HepG2 (cell line): Measurements from ENCODE around the gene PGAP3. TPM values are rescaled to one million over a fixed set of nuclear protein-coding genes. Genes with fewer than 3 reads are reported as not detected.
A peak's percentile ranks its signal among the peaks of the same experiment; 100 is the strongest.

Source experiments
- FOXC1 ChIP-seq: sonication (generic); formaldehyde crosslinking; IDR thresholded peaks from 2 replicates; pipeline ENCODE4 v1.8.0; 2022; ENCODE audit warnings: mild to moderate bottlenecking, missing genetic modification reagents, borderline replicate concordance
- KDM5B ChIP-seq: sonication (generic); formaldehyde crosslinking; IDR thresholded peaks from 2 replicates; pipeline ENCODE4 v1.4.0; 2020; ENCODE audit warnings: missing genetic modification reagents, mild to moderate bottlenecking, borderline replicate concordance
- PRDM15 ChIP-seq: sonication (generic); formaldehyde crosslinking; IDR thresholded peaks from 2 replicates; pipeline ENCODE4 v1.4.0; 2020; ENCODE audit warnings: missing genetic modification reagents
- RAD21 ChIP-seq: fragments of 450-650 bp; formaldehyde crosslinking; IDR thresholded peaks from 2 replicates; pipeline ENCODE4 v1.5.0; 2020; ENCODE audit warnings: mild to moderate bottlenecking
- RXRB ChIP-seq: IDR thresholded peaks from 2 replicates; pipeline ENCODE4 v1.6.1; 2016; ENCODE audit warnings: borderline replicate concordance, missing genetic modification reagents, missing compliant biosample characterization
- ZKSCAN1 ChIP-seq: fragments of 150-350 bp; IDR thresholded peaks from 2 replicates; pipeline ENCODE4 v1.6.1; 2014; ENCODE audit warnings: low read length
- ZMYM3 ChIP-seq: sonication (generic); formaldehyde crosslinking; IDR thresholded peaks from 2 replicates; pipeline ENCODE4 v1.5.1; 2020; ENCODE audit warnings: mild to moderate bottlenecking, missing genetic modification reagents
- ZNF124 ChIP-seq: sonication (generic); formaldehyde crosslinking; IDR thresholded peaks from 2 replicates; pipeline ENCODE4 v1.4.0; 2020; ENCODE audit warnings: missing genetic modification reagents
- ZNF205 ChIP-seq: IDR thresholded peaks from 2 replicates; pipeline ENCODE4 v1.6.1; 2018; ENCODE audit warnings: missing biosample characterization, missing genetic modification reagents
- ZNF335 ChIP-seq: sonication (generic); formaldehyde crosslinking; IDR thresholded peaks from 2 replicates; pipeline ENCODE4 v1.4.0; 2020; ENCODE audit warnings: missing genetic modification reagents
- ZNF343 ChIP-seq: sonication (generic); formaldehyde crosslinking; IDR thresholded peaks from 2 replicates; pipeline ENCODE4 v1.4.0; 2020; ENCODE audit warnings: mild to moderate bottlenecking, missing genetic modification reagents
- ZNF576 ChIP-seq: sonication (generic); formaldehyde crosslinking; IDR thresholded peaks from 2 replicates; pipeline ENCODE4 v1.4.0; 2020; ENCODE audit warnings: mild to moderate bottlenecking, missing genetic modification reagents
- ZNF777 ChIP-seq: sonication (generic); formaldehyde crosslinking; IDR thresholded peaks from 2 replicates; pipeline ENCODE4 v1.4.0; 2020; ENCODE audit warnings: missing genetic modification reagents
- ZSCAN25 ChIP-seq: sonication (generic); formaldehyde crosslinking; IDR thresholded peaks from 2 replicates; pipeline ENCODE4 v1.8.0; 2022; ENCODE audit warnings: mild to moderate bottlenecking, missing genetic modification reagents
- polyA plus RNA-seq, 8 experiments: library from polyadenylated mRNA; depleted of rRNA in 3 of 8; stranded (reverse) in 7 of 8; unstranded in 1 of 8; fragments of >200 nt; fragmentation: Illumina TruSeq in 4 of 8; extraction: Trizol in 4 of 8; gene quantifications; 2 replicates each; pipeline versions ENCODE4 v1.2.1 to v1.2.3, GENCODE V29; 2011 to 2016; ENCODE audit warnings: low read depth in 4 of 8, missing spikeins in 1 of 8, mixed read lengths in 1 of 8; ENCODE audit not compliant: insufficient read depth in 1 of 8
- total RNA-seq, 5 experiments: library from RNA; depleted of rRNA; stranded (reverse); fragments of >200 nt; fragmentation: Illumina TruSeq; extraction: Trizol; gene quantifications; 2 replicates each; pipeline ENCODE4 v1.2.3, GENCODE V29; 2016; ENCODE audit warnings: low read depth in 1 of 5
- TF ChIP-seq, protein P1 (sequence below): sonication (generic); formaldehyde crosslinking; IDR thresholded peaks from 2 replicates; pipeline ENCODE4 v1.5.1; 2020; ENCODE audit warnings: missing genetic modification reagents, mild to moderate bottlenecking, borderline replicate concordance
- TF ChIP-seq, protein P2 (sequence below): sonication (generic); formaldehyde crosslinking; IDR thresholded peaks from 2 replicates; pipeline ENCODE4 v1.4.0; 2020; ENCODE audit warnings: missing genetic modification reagents, borderline replicate concordance

PGAP3 gene
- total and polyA plus RNA-seq, 2 of the 13 experiments (the other 11 are each of a cell fraction or from before 2014, with no cell fraction given) = 11.9 to 14.6 TPM

GRCh38 chr17:39621523-39622379 is 66.1 kb downstream of the PGAP3 start (continued):
- TF ChIP-seq PRDM15 (no peak), RXRB (peak; percentile 77), ZKSCAN1 (no peak), ZNF576 (CRISPR knock-in tag) (no peak), FOXC1 (CRISPR knock-in tag) (peak; percentile 67; the same call in 1 of the 2 replicates), ZSCAN25 (CRISPR knock-in tag) (0 out of 2 replicates have a peak, but pooled peaks have one; percentile 25), ZNF335 (CRISPR knock-in tag) (peak; percentile 59; the same call in 1 of the 2 replicates), ZNF343 (CRISPR knock-in tag) (no peak), ZNF205 (peak; percentile 77), RAD21 (CRISPR knock-in tag) (peak; percentile 99), ZMYM3 (CRISPR knock-in tag) (no peak), ZNF124 (CRISPR knock-in tag) (peak; percentile 95), ZNF777 (CRISPR knock-in tag) (peak; percentile 57; the same call in 1 of the 2 replicates), KDM5B (no peak; the same call in 1 of the 2 replicates)
- TF ChIP-seq, protein P1, sequence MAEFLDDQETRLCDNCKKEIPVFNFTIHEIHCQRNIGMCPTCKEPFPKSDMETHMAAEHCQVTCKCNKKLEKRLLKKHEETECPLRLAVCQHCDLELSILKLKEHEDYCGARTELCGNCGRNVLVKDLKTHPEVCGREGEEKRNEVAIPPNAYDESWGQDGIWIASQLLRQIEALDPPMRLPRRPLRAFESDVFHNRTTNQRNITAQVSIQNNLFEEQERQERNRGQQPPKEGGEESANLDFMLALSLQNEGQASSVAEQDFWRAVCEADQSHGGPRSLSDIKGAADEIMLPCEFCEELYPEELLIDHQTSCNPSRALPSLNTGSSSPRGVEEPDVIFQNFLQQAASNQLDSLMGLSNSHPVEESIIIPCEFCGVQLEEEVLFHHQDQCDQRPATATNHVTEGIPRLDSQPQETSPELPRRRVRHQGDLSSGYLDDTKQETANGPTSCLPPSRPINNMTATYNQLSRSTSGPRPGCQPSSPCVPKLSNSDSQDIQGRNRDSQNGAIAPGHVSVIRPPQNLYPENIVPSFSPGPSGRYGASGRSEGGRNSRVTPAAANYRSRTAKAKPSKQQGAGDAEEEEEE = no peak
- TF ChIP-seq, protein P2, sequence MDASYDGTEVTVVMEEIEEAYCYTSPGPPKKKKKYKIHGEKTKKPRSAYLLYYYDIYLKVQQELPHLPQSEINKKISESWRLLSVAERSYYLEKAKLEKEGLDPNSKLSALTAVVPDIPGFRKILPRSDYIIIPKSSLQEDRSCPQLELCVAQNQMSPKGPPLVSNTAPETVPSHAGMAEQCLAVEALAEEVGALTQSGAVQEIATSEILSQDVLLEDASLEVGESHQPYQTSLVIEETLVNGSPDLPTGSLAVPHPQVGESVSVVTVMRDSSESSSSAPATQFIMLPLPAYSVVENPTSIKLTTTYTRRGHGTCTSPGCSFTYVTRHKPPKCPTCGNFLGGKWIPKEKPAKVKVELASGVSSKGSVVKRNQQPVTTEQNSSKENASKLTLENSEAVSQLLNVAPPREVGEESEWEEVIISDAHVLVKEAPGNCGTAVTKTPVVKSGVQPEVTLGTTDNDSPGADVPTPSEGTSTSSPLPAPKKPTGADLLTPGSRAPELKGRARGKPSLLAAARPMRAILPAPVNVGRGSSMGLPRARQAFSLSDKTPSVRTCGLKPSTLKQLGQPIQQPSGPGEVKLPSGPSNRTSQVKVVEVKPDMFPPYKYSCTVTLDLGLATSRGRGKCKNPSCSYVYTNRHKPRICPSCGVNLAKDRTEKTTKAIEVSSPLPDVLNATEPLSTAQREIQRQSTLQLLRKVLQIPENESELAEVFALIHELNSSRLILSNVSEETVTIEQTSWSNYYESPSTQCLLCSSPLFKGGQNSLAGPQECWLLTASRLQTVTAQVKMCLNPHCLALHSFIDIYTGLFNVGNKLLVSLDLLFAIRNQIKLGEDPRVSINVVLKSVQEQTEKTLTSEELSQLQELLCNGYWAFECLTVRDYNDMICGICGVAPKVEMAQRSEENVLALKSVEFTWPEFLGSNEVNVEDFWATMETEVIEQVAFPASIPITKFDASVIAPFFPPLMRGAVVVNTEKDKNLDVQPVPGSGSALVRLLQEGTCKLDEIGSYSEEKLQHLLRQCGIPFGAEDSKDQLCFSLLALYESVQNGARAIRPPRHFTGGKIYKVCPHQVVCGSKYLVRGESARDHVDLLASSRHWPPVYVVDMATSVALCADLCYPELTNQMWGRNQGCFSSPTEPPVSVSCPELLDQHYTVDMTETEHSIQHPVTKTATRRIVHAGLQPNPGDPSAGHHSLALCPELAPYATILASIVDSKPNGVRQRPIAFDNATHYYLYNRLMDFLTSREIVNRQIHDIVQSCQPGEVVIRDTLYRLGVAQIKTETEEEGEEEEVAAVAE = peak; percentile 55; the same call in 1 of the 2 replicates
